ENCODE measurements around the gene COX14.
"Not testable (repeated sequence)": the region's sequence is repeated elsewhere in the genome, so short reads cannot be mapped to it uniquely, and the experiment has no call there.

The COX14 gene

GRCh38 chr12:50111693-50112455, at the start of gene COX14:
Gene COX14, plus strand, starts transcription at chr12:50112236. Its CDS starts 7,808 bp downstream, at chr12:50120044.
- peak; percentile 99 for DNase-seq (ENCODE audit: low spot score)

GRCh38 chr12:50062728-50063460, 49.1 kb upstream of the COX14 start:
- no peak for DNase-seq (ENCODE audit: low spot score)

- DNase-seq (ENCODE audit: low spot score): no peak
Observed at GRCh38 chr12:50065726-50066310, 46.2 kb upstream of the COX14 start.

- no peak for DNase-seq (ENCODE audit: low spot score)
Observed at GRCh38 chr12:50066402-50066801, 45.6 kb upstream of the COX14 start.

GRCh38 chr12:50069069-50069468, 43.0 kb upstream of the COX14 start:
- DNase-seq (ENCODE audit: low spot score): no peak

- no peak for DNase-seq (ENCODE audit: low spot score)
Observed at GRCh38 chr12:50069539-50069938, 42.5 kb upstream of the COX14 start.

- DNase-seq (ENCODE audit: low spot score): peak; percentile 85
Observed at GRCh38 chr12:50070314-50071060, 41.5 kb upstream of the COX14 start.

GRCh38 chr12:50072198-50072907, 39.7 kb upstream of the COX14 start:
- DNase-seq (ENCODE audit: low spot score): no peak

- DNase-seq (ENCODE audit: low spot score): no peak
Observed at GRCh38 chr12:50073206-50073605, 38.8 kb upstream of the COX14 start.

GRCh38 chr12:50073712-50074111, 38.3 kb upstream of the COX14 start:
- DNase-seq (ENCODE audit: low spot score): no peak

- DNase-seq (ENCODE audit: low spot score): peak; percentile 90
Observed at GRCh38 chr12:50074936-50075807, 36.9 kb upstream of the COX14 start.

- DNase-seq (ENCODE audit: low spot score): no peak
Observed at GRCh38 chr12:50075808-50076170, 36.2 kb upstream of the COX14 start.

- no peak for DNase-seq (ENCODE audit: low spot score)
Observed at GRCh38 chr12:50077099-50077498, 34.9 kb upstream of the COX14 start.

GRCh38 chr12:50078281-50078680, 33.8 kb upstream of the COX14 start:
- DNase-seq (ENCODE audit: low spot score): no peak

- DNase-seq (ENCODE audit: low spot score): no peak
Observed at GRCh38 chr12:50079771-50080170, 32.3 kb upstream of the COX14 start.

GRCh38 chr12:50081096-50081808, 30.8 kb upstream of the COX14 start:
- no peak for DNase-seq (ENCODE audit: low spot score)

- DNase-seq (ENCODE audit: low spot score): no peak
Observed at GRCh38 chr12:50082644-50083043, 29.4 kb upstream of the COX14 start.

- DNase-seq (ENCODE audit: low spot score): no peak
Observed at GRCh38 chr12:50083301-50083700, 28.7 kb upstream of the COX14 start.

- not testable (repeated sequence) for DNase-seq (ENCODE audit: low spot score)
Observed at GRCh38 chr12:50084409-50084774, 27.6 kb upstream of the COX14 start.
